ENCODE results near the gene DEUP1.

Gene DEUP1

DNA sequence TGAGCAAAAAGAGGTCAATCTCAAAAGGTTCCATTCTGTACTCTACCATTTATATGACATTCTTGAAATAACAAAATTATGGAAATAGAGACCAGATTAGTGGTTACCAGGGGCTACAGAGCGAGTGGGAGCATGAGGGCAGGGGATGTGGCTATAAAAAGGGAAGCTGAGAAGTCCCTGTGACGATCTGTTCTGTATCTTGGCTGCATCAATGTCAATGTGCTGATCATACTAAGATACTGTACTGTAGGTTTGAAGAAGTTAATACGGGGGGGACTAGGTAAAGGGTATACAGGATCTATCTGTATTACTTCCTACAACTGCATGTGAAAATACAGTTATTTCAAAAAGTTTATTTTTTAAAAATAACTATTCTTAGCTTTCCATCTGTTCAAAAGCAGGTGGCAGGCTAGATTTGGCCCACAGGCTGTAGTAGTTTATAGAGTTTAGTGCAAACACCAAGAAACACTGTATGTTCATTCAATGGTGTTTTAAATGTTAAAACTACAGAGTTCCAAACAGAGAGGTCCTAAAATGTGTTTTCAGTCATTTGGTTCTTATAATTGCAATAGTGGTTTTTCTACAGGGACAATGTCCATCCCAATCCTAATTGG, 134.5 kb downstream of the DEUP1 start:
- Histone ChIP-seq H3K27ac (ENCODE audit: low read depth in 2 of 2, low read length in 2 of 2) (no peak overlapping the region), H3K9me3 (ENCODE audit: control insufficient read depth in 2 of 2, low read length in 2 of 2) (no peaks in the 10 kb centered on the region), H3K9ac (ENCODE audit: low read depth in 1 of 2, low read length in 2 of 2) (no peak overlapping the region), H3K4me1 (ENCODE audit: control insufficient read depth in 2 of 2, insufficient read depth in 2 of 2, low read length in 2 of 2) (no peaks in the 10 kb centered on the region), H3K36me3 (ENCODE audit: control insufficient read depth in 2 of 2, insufficient read depth in 2 of 2, low read length in 2 of 2) (no peaks in the 10 kb centered on the region), H3K27me3 (ENCODE audit: control insufficient read depth in 2 of 2, insufficient read depth in 2 of 2, low read length in 2 of 2) (no peaks in the 10 kb centered on the region), H3K4me3 (ENCODE audit: low read length in 2 of 2) (no peak overlapping the region)

DNA sequence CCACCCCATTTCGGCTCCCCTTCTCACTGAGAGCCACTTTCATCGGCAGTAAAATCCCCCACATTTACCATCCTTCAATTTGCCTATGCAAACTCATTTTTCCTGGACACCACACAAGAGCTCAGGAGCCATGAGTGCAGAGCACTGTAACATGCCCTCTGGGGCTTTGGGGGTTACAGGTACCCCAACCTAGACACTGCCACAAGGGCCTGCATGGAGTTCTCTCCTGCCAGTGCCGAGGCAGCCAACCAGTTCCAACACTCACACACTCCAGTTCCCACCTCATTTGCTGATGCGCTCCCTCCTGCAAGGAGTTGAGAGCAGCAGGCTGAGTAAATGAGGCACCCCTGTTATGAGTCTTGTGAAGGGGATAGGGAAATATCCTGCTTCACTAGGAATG, 136.5 kb downstream of the DEUP1 start:
- H3K9me3 ChIP-seq (ENCODE audit: control insufficient read depth in 2 of 2, low read length in 2 of 2) = no peaks in the 10 kb centered on the region
- no peak overlapping the region for H3K27ac ChIP-seq (ENCODE audit: low read depth in 2 of 2, low read length in 2 of 2)
- no peaks in the 10 kb centered on the region for H3K36me3 ChIP-seq (ENCODE audit: control insufficient read depth in 2 of 2, insufficient read depth in 2 of 2, low read length in 2 of 2)
- H3K27me3 ChIP-seq (ENCODE audit: control insufficient read depth in 2 of 2, insufficient read depth in 2 of 2, low read length in 2 of 2) = no peaks in the 10 kb centered on the region
- H3K4me1 ChIP-seq (ENCODE audit: control insufficient read depth in 2 of 2, insufficient read depth in 2 of 2, low read length in 2 of 2) = no peaks in the 10 kb centered on the region
- no peak overlapping the region for H3K9ac ChIP-seq (ENCODE audit: low read depth in 1 of 2, low read length in 2 of 2)
- H3K4me3 ChIP-seq (ENCODE audit: low read length in 2 of 2) = no peak overlapping the region

DNA sequence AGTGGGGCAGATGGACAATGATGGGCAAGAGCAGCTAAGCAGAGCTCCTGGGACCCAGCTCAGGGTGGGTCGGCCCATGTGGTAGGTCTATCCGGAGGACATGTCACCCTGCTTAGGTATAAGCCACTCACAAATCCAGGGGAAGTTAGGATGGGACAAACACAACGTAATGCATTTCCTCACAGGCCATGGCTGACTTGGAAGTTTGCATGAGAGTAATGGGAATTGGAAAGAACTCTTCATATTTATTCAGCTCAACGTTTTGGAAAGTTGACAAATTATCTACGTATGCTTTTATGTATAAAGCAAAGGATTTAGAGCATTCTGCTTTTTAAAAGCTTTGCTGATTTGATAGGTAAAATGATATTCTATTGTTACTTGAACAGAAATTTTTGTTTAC, 137.7 kb downstream of the DEUP1 start:
- no peak overlapping the region for H3K27ac ChIP-seq (ENCODE audit: low read depth in 2 of 2, low read length in 2 of 2)
- no peaks in the 10 kb centered on the region for H3K36me3 ChIP-seq (ENCODE audit: control insufficient read depth in 2 of 2, insufficient read depth in 2 of 2, low read length in 2 of 2)
- no peak overlapping the region for H3K9ac ChIP-seq (ENCODE audit: low read depth in 1 of 2, low read length in 2 of 2)
- H3K9me3 ChIP-seq (ENCODE audit: control insufficient read depth in 2 of 2, low read length in 2 of 2) = no peaks in the 10 kb centered on the region
- no peaks in the 10 kb centered on the region for H3K27me3 ChIP-seq (ENCODE audit: control insufficient read depth in 2 of 2, insufficient read depth in 2 of 2, low read length in 2 of 2)
- no peaks in the 10 kb centered on the region for H3K4me1 ChIP-seq (ENCODE audit: control insufficient read depth in 2 of 2, insufficient read depth in 2 of 2, low read length in 2 of 2)
- H3K4me3 ChIP-seq (ENCODE audit: low read length in 2 of 2) = no peak overlapping the region

DNA sequence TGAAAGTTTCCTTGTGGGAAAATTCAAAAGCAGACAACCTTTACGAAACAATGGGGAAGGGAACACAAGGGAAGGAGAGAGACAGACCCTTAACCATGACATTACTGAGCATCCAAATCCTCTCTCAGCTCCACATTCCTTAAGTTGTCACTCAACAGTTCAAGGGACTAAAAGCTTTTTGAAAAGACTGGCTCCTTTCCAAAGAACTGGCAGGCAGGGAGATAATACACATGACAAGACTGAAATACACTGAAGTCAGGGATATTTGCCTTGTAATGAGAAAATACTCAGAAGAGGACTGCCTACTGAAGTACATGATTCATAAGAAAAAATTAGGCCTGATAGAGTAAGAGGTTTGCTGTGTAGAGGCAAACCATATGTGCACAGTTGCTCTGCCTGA, 143.6 kb downstream of the DEUP1 start:
- H3K9ac ChIP-seq (ENCODE audit: low read depth in 1 of 2, low read length in 2 of 2) = no peak overlapping the region
- H3K4me1 ChIP-seq (ENCODE audit: control insufficient read depth in 2 of 2, insufficient read depth in 2 of 2, low read length in 2 of 2) = no peaks in the 10 kb centered on the region

DNA sequence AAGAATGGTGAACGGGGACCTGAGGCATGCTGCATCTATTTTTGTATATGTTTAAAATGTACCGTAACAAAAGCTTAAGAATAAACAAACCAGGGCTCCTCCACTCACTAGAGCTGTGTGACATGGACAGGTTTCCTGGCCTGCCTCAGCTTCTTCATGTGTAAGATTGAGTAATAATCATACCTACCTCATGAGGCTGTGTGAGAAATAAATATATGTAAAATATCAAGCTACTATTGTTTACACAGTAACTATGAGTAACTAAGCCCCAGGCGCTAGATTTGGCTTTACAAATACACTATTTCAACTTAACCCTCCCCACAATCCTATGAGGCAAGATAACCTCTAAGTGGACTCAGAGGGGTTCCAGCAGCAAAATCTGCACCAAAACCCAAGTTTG, 146.3 kb downstream of the DEUP1 start:
- no peak overlapping the region for H3K4me3 ChIP-seq (ENCODE audit: low read length in 2 of 2)
- H3K27ac ChIP-seq (ENCODE audit: low read depth in 2 of 2, low read length in 2 of 2) = no peak overlapping the region
- no peaks in the 10 kb centered on the region for H3K27me3 ChIP-seq (ENCODE audit: control insufficient read depth in 2 of 2, insufficient read depth in 2 of 2, low read length in 2 of 2)
- H3K36me3 ChIP-seq (ENCODE audit: control insufficient read depth in 2 of 2, insufficient read depth in 2 of 2, low read length in 2 of 2) = no peaks in the 10 kb centered on the region
- H3K4me1 ChIP-seq (ENCODE audit: control insufficient read depth in 2 of 2, insufficient read depth in 2 of 2, low read length in 2 of 2) = peaks cover 3 to 8% of the 10 kb centered on the region in 2 donors
- no peaks in the 10 kb centered on the region for H3K9me3 ChIP-seq (ENCODE audit: control insufficient read depth in 2 of 2, low read length in 2 of 2)
- no peak overlapping the region for H3K9ac ChIP-seq (ENCODE audit: low read depth in 1 of 2, low read length in 2 of 2)

More for the DNA sequence above, 143.6 kb downstream of the DEUP1 start:
- H3K9me3 ChIP-seq (ENCODE audit: control insufficient read depth in 2 of 2, low read length in 2 of 2) = no peaks in the 10 kb centered on the region
- no peak overlapping the region for H3K27ac ChIP-seq (ENCODE audit: low read depth in 2 of 2, low read length in 2 of 2)
- no peak overlapping the region for H3K4me3 ChIP-seq (ENCODE audit: low read length in 2 of 2)
- no peaks in the 10 kb centered on the region for H3K36me3 ChIP-seq (ENCODE audit: control insufficient read depth in 2 of 2, insufficient read depth in 2 of 2, low read length in 2 of 2)
- no peaks in the 10 kb centered on the region for H3K27me3 ChIP-seq (ENCODE audit: control insufficient read depth in 2 of 2, insufficient read depth in 2 of 2, low read length in 2 of 2)

DNA sequence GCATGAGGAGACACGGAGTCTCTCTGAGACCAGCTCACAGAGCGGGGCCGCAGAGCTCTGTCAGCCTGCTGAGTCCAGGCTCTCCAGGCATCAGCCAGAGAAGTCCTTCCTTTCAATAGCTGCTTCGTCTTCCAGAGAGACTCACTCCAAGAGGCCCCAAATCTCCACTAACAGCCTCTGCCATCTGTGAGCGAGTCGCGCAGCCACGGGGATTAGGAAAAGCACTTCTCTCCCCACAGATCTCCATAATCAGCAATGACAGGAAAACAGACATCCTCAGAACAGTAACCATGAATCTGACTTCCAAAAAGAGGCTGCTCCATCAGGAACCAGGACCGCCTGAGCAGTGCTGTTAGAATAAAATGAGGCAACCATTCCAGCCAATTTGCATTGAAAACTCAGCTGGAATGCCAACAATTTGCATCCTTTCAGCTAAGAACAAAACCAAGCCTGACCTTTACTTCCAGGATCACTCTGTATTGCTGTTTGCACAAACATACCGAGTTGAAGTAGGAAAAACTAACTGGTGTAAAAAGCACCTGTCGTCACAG, 147.2 kb downstream of the DEUP1 start:
- H3K27me3 ChIP-seq (ENCODE audit: control insufficient read depth in 2 of 2, insufficient read depth in 2 of 2, low read length in 2 of 2) = no peaks in the 10 kb centered on the region
- H3K9ac ChIP-seq (ENCODE audit: low read depth in 1 of 2, low read length in 2 of 2) = no peak overlapping the region
- H3K4me3 ChIP-seq (ENCODE audit: low read length in 2 of 2) = no peak overlapping the region
- no peaks in the 10 kb centered on the region for H3K36me3 ChIP-seq (ENCODE audit: control insufficient read depth in 2 of 2, insufficient read depth in 2 of 2, low read length in 2 of 2)
- H3K9me3 ChIP-seq (ENCODE audit: control insufficient read depth in 2 of 2, low read length in 2 of 2) = no peaks in the 10 kb centered on the region
- no peak overlapping the region for H3K27ac ChIP-seq (ENCODE audit: low read depth in 2 of 2, low read length in 2 of 2)
- H3K4me1 ChIP-seq (ENCODE audit: control insufficient read depth in 2 of 2, insufficient read depth in 2 of 2, low read length in 2 of 2) = peaks cover 8% of the 10 kb centered on the region in 2 donors

DNA sequence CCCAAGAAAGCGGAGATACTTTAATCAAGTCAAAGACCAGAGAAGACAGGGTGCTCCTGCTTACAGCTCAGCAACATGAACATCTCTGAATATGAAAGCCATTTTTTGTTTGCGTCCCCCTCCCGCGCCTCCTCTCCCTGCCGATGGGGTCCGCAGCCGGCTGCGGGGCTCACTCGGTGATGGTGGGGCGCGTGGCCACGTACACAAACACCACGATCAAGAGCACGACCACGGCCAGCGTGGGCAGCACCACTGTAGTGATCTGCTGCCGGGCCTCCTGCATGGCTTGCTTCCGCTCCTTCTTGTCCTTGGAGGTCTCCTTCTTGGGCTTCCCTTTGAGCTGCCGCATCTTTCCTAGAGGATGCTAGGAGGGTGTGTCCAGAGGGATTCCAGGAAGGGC, 148.3 kb downstream of the DEUP1 start:
- Histone ChIP-seq H3K4me1 (ENCODE audit: control insufficient read depth in 2 of 2, insufficient read depth in 2 of 2, low read length in 2 of 2) (peaks cover 8% of the 10 kb centered on the region in 2 donors), H3K9ac (ENCODE audit: low read depth in 1 of 2, low read length in 2 of 2) (no peak overlapping the region), H3K36me3 (ENCODE audit: control insufficient read depth in 2 of 2, insufficient read depth in 2 of 2, low read length in 2 of 2) (no peaks in the 10 kb centered on the region), H3K4me3 (ENCODE audit: low read length in 2 of 2) (no peak overlapping the region), H3K27ac (ENCODE audit: low read depth in 2 of 2, low read length in 2 of 2) (no peak overlapping the region), H3K9me3 (ENCODE audit: control insufficient read depth in 2 of 2, low read length in 2 of 2) (no peaks in the 10 kb centered on the region), H3K27me3 (ENCODE audit: control insufficient read depth in 2 of 2, insufficient read depth in 2 of 2, low read length in 2 of 2) (no peaks in the 10 kb centered on the region)

DNA sequence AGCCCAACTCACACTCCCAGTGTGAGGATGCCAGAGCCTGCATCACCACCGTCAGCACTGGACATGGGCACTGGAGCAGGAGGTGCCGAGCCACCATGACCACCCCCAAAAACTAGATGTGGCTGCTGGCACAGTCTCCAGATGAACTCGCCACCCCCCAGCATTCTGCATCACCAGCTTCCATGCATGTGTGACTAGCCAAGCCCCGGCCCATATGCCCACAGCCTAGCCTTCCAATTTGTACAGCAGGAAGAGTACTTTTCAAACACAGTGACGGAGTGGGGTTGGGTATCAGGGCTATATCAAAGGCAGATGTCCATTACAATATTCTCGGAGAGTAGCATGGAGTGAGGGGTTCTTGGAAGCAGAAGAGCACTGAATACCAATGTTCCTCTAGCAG, 149.7 kb downstream of the DEUP1 start:
- Histone ChIP-seq H3K4me3 (ENCODE audit: low read length in 2 of 2) (no peak overlapping the region), H3K27ac (ENCODE audit: low read depth in 2 of 2, low read length in 2 of 2) (no peak overlapping the region)

DNA sequence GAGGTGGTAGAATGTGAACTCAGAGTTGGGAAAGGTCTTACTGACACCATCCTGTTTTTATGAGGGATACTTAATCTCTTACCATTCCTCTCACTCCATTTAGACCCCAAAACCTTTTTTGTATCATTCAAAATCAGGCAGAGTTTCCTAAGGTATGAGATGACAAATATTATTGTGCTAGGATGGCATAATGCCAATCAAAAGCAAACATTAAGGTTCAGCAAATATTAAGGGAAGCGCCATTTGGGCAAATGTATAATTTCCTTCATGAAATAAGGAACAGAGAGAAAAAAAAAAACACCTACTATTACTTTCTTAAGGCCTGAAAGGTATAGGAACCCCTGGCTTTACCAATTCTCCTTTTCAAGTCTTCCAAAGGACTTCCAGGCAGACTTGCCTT, 150.2 kb downstream of the DEUP1 start:
- no peaks in the 10 kb centered on the region for H3K9me3 ChIP-seq (ENCODE audit: control insufficient read depth in 2 of 2, low read length in 2 of 2)
- H3K4me1 ChIP-seq (ENCODE audit: control insufficient read depth in 2 of 2, insufficient read depth in 2 of 2, low read length in 2 of 2) = peaks cover 8% of the 10 kb centered on the region in 2 donors
- H3K36me3 ChIP-seq (ENCODE audit: control insufficient read depth in 2 of 2, insufficient read depth in 2 of 2, low read length in 2 of 2) = peaks cover 0 to 2% of the 10 kb centered on the region in 2 donors
- H3K27ac ChIP-seq (ENCODE audit: low read depth in 2 of 2, low read length in 2 of 2) = no peak overlapping the region
- no peak overlapping the region for H3K9ac ChIP-seq (ENCODE audit: low read depth in 1 of 2, low read length in 2 of 2)
- H3K4me3 ChIP-seq (ENCODE audit: low read length in 2 of 2) = no peak overlapping the region
- H3K27me3 ChIP-seq (ENCODE audit: control insufficient read depth in 2 of 2, insufficient read depth in 2 of 2, low read length in 2 of 2) = no peaks in the 10 kb centered on the region

More for the DNA sequence above, 149.7 kb downstream of the DEUP1 start:
- H3K9me3 ChIP-seq (ENCODE audit: control insufficient read depth in 2 of 2, low read length in 2 of 2) = no peaks in the 10 kb centered on the region
- H3K36me3 ChIP-seq (ENCODE audit: control insufficient read depth in 2 of 2, insufficient read depth in 2 of 2, low read length in 2 of 2) = peaks cover 0 to 1% of the 10 kb centered on the region in 2 donors
- H3K27me3 ChIP-seq (ENCODE audit: control insufficient read depth in 2 of 2, insufficient read depth in 2 of 2, low read length in 2 of 2) = no peaks in the 10 kb centered on the region
- peaks cover 8% of the 10 kb centered on the region in 2 donors for H3K4me1 ChIP-seq (ENCODE audit: control insufficient read depth in 2 of 2, insufficient read depth in 2 of 2, low read length in 2 of 2)
- no peak overlapping the region for H3K9ac ChIP-seq (ENCODE audit: low read depth in 1 of 2, low read length in 2 of 2)

DNA sequence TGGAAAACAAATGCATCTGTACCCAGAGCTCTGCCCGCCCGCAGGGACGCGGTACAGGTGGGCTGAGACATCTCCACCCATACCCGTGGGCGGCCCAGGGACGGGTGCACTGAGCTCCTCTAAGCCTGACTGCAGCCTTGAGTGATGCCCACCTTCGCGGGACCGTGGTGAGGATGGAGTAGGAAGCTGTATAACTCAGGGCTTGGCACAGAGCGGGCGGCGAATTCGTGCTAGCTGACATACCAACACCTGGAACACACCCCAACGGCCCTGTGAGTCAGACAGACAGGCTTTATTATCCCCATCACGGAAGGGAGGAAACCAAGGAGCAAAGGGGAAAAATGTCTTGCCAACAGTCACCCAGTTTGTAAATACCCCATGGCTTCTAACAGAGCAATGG, 150.7 kb downstream of the DEUP1 start:
- Histone ChIP-seq H3K27ac (ENCODE audit: low read depth in 2 of 2, low read length in 2 of 2) (peak overlapping the region in 1 of 2 donors; percentile 74), H3K4me1 (ENCODE audit: control insufficient read depth in 2 of 2, insufficient read depth in 2 of 2, low read length in 2 of 2) (peaks cover 8% of the 10 kb centered on the region in 2 donors), H3K9me3 (ENCODE audit: control insufficient read depth in 2 of 2, low read length in 2 of 2) (no peaks in the 10 kb centered on the region), H3K4me3 (ENCODE audit: low read length in 2 of 2) (no peak overlapping the region), H3K27me3 (ENCODE audit: control insufficient read depth in 2 of 2, insufficient read depth in 2 of 2, low read length in 2 of 2) (no peaks in the 10 kb centered on the region), H3K36me3 (ENCODE audit: control insufficient read depth in 2 of 2, insufficient read depth in 2 of 2, low read length in 2 of 2) (peaks cover 0 to 2% of the 10 kb centered on the region in 2 donors), H3K9ac (ENCODE audit: low read depth in 1 of 2, low read length in 2 of 2) (no peak overlapping the region)
